ENCODE data around the gene BMS1.

BMS1 gene

GRCh38 chr10:42753126-42753506, 29.5 kb upstream of the BMS1 start:
- TF ChIP-seq CTCF (IDR thresholded peaks at IDR 0.05; ENCODE audit: low read depth, low read length), result peak; percentile 78
- TF ChIP-seq MYC (IDR thresholded peaks at IDR 0.05; ENCODE audit: low read depth, low read length), result no peak
- no peak overlapping the region for H3K4me3 ChIP-seq (ENCODE audit: low read depth, low read length)
- peak; percentile 73 for DNase-seq (ENCODE audit: low read depth)

- H3K4me3 ChIP-seq (ENCODE audit: low read depth, low read length), result peak overlapping the region; percentile 21
- TF ChIP-seq MAX (IDR thresholded peaks at IDR 0.05; ENCODE audit: low read depth, low read length) (no peak), CTCF (IDR thresholded peaks at IDR 0.05; ENCODE audit: low read depth, low read length) (no peak), POLR2A (IDR thresholded peaks at IDR 0.05; ENCODE audit: extremely low read depth, insufficient read length) (no peak), MYC (IDR thresholded peaks at IDR 0.05; ENCODE audit: low read depth, low read length) (no peak)
- DNase-seq (ENCODE audit: low read depth), result peak; percentile 13
Measured at GRCh38 chr10:42753507-42754154, 29.0 kb upstream of the BMS1 start.

DNA sequence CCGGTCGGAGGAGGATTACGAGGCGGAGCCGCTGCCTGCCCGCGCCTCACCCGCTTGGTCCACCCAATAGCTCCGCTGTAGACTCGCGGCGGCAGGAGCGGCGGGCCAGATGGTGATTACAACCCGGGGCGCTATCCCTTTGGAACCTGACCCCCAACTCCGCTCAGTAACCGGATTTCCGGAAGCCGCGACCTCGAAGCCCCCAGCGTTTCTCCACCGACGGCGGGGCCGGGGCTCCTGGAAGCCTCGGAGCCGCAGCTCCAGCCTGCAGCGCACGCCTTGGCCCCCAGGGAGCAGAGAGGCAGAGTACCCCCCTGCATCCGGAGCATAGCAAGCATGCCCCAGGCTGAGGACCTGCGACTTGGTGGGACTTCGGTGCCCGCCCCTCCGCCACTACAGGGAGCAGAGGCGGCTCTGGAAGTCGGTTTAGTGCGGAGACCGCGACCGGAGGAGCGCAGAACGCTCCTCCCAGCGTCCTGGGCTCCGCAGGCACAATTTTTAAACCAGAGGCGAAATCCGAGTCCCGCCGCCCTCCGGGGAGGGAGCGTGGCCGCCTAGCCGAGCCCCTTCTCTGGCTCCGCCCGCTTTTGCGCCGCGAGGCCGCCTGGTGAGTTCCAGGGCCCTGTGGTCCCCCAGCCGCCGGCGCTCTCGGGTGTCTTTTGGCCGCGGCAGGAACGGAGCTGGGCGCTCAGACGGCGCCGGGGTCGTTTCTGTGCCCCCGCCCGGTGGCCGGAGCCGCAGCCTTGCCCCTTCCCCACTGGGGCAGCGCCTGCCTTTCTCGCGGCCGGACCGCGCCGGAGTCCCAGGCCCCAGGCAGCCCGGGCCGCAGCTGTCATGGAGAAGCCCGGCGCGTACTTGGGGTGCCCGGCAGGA, 28.2 kb upstream of the BMS1 start:
- TF ChIP-seq MYC (IDR thresholded peaks at IDR 0.05; ENCODE audit: low read depth, low read length), result no peak
- no peak for TF ChIP-seq MAX (IDR thresholded peaks at IDR 0.05; ENCODE audit: low read depth, low read length)
- no peak for TF ChIP-seq CTCF (IDR thresholded peaks at IDR 0.05; ENCODE audit: low read depth, low read length)
- no peak for TF ChIP-seq POLR2A (IDR thresholded peaks at IDR 0.05; ENCODE audit: extremely low read depth, insufficient read length)
- peak overlapping the region; percentile 28 for H3K4me3 ChIP-seq (ENCODE audit: low read depth, low read length)
- peak; percentile 47 for DNase-seq (ENCODE audit: low read depth)

GRCh38 chr10:42755028-42755451, 27.6 kb upstream of the BMS1 start:
- DNase-seq (ENCODE audit: low read depth), result no peak
- no peak overlapping the region for H3K4me3 ChIP-seq (ENCODE audit: low read depth, low read length)
- TF ChIP-seq MAX (IDR thresholded peaks at IDR 0.05; ENCODE audit: low read depth, low read length), result no peak
- TF ChIP-seq MYC (IDR thresholded peaks at IDR 0.05; ENCODE audit: low read depth, low read length), result no peak
- TF ChIP-seq POLR2A (IDR thresholded peaks at IDR 0.05; ENCODE audit: extremely low read depth, insufficient read length), result no peak
- no peak for TF ChIP-seq CTCF (IDR thresholded peaks at IDR 0.05; ENCODE audit: low read depth, low read length)

DNA sequence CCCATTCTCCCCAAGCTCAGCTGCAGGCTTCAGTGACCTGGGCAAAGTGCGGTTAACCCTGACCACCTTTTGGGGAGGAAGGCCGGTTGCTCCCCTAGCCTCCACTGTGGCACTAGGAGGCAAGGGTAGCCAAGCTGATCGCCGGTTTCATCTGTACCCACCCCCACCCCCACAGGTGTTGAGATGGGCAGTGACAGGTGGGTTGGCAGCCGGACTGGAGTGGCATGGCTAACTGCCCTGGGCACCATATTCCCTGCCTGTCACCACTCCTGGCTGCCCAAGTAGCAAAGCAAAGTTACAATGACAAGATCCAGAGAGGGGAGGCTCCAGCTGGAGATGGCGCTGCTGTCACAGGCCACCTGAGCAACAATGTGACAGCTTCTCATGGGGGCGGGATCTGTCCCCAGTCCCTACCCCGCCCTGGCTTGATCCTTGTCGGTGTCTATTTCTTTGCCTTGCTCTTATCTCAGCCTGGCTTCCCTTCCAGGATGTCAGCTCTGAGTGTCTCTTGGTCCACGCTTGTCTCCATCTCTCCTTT, 27.0 kb upstream of the BMS1 start:
- H3K4me3 ChIP-seq (ENCODE audit: low read depth, low read length), result no peak overlapping the region
- no peak for TF ChIP-seq POLR2A (IDR thresholded peaks at IDR 0.05; ENCODE audit: extremely low read depth, insufficient read length)
- TF ChIP-seq CTCF (IDR thresholded peaks at IDR 0.05; ENCODE audit: low read depth, low read length), result no peak
- no peak for TF ChIP-seq MAX (IDR thresholded peaks at IDR 0.05; ENCODE audit: low read depth, low read length)
- no peak for TF ChIP-seq MYC (IDR thresholded peaks at IDR 0.05; ENCODE audit: low read depth, low read length)
- DNase-seq (ENCODE audit: low read depth), result no peak
